Inflammatory macrophage treated with lipopolysaccharide for 4 hours (primary cell): Measurements from ENCODE around the gene GATAD2B.
"Not testable (repeated sequence)": the region's sequence is repeated elsewhere in the genome, so short reads cannot be mapped to it uniquely, and the experiment has no call there.

ENCODE experiments used
- DNase-seq: peaks from one replicate; pipeline ENCODE4 v3.0.0-alpha.2; 2020

Gene GATAD2B

GRCh38 chr1:153775458-153776327 lies 147.1 kb downstream of the GATAD2B start:
- peak; percentile 62 for DNase-seq

- DNase-seq = peak; percentile 74
These were observed 147.9 kb downstream of the GATAD2B start, which contains the start of gene SLC27A3 for GRCh38 chr1:153774780-153775457. Gene SLC27A3 (plus strand): TSS chr1:153775407. CDS start chr1:153775498, 91 bp downstream.

- peak; percentile 65 for DNase-seq
These were observed 148.7 kb downstream of the GATAD2B start for GRCh38 chr1:153774026-153774595.

- DNase-seq = peak; percentile 99
These were observed 149.5 kb downstream of the GATAD2B start for GRCh38 chr1:153773096-153773921.

GRCh38 chr1:153771841-153772593 lies 150.8 kb downstream of the GATAD2B start:
- no peak for DNase-seq

GRCh38 chr1:153771261-153771660 lies 151.5 kb downstream of the GATAD2B start:
- no peak for DNase-seq

- DNase-seq = no peak
These were observed 152.0 kb downstream of the GATAD2B start for GRCh38 chr1:153770797-153771196.

GRCh38 chr1:153769221-153769620 lies 153.6 kb downstream of the GATAD2B start:
- peak; percentile 33 for DNase-seq

- DNase-seq = no peak
These were observed 154.2 kb downstream of the GATAD2B start for GRCh38 chr1:153768316-153769181.

GRCh38 chr1:153767519-153767918 lies 155.3 kb downstream of the GATAD2B start:
- DNase-seq = no peak

GRCh38 chr1:153766663-153767062 lies 156.1 kb downstream of the GATAD2B start:
- DNase-seq = not testable (repeated sequence)

- DNase-seq = no peak
These were observed 158.5 kb downstream of the GATAD2B start for GRCh38 chr1:153764310-153764709.

- DNase-seq = no peak
These were observed 159.2 kb downstream of the GATAD2B start for GRCh38 chr1:153763365-153764225.

- no peak for DNase-seq
These were observed 162.3 kb downstream of the GATAD2B start for GRCh38 chr1:153760440-153760839.
